Fibroblast of mammary gland (primary cell): ENCODE results near the gene CHSY3.

Experiments used
- DNase-seq: peaks from one replicate; pipeline ENCODE4 v3.0.0-alpha.2; 2010; ENCODE audit warnings: low read depth
- H3K4me3 ChIP-seq: 2 replicates; pipeline ENCODE4 v1.5.1; 2011; ENCODE audit warnings: low read depth, mild to moderate bottlenecking, low read length, moderate library complexity; ENCODE audit not compliant: control insufficient read depth
- TF ChIP-seq, protein P1 (sequence below): conservative IDR thresholded peaks from 2 replicates; pipeline ENCODE4 v1.5.1; 2011; ENCODE audit warnings: low read depth, low read length, inconsistent platforms; ENCODE audit not compliant: control insufficient read depth, insufficient read depth

Gene CHSY3

GRCh38 chr5:129904102-129904666 lies at the start of gene CHSY3:
Gene CHSY3 (plus strand): TSS chr5:129904465.
- peak; percentile 72 for DNase-seq
- peak within 1 kb of the TSS; percentile 67 for H3K4me3 ChIP-seq
- TF ChIP-seq, protein P1, sequence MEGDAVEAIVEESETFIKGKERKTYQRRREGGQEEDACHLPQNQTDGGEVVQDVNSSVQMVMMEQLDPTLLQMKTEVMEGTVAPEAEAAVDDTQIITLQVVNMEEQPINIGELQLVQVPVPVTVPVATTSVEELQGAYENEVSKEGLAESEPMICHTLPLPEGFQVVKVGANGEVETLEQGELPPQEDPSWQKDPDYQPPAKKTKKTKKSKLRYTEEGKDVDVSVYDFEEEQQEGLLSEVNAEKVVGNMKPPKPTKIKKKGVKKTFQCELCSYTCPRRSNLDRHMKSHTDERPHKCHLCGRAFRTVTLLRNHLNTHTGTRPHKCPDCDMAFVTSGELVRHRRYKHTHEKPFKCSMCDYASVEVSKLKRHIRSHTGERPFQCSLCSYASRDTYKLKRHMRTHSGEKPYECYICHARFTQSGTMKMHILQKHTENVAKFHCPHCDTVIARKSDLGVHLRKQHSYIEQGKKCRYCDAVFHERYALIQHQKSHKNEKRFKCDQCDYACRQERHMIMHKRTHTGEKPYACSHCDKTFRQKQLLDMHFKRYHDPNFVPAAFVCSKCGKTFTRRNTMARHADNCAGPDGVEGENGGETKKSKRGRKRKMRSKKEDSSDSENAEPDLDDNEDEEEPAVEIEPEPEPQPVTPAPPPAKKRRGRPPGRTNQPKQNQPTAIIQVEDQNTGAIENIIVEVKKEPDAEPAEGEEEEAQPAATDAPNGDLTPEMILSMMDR: no peak

GRCh38 chr5:129856325-129856724 lies 47.9 kb upstream of the CHSY3 start:
- no peak for DNase-seq
- H3K4me3 ChIP-seq: no peak overlapping the region
- TF ChIP-seq, protein P1: no peak

DNA sequence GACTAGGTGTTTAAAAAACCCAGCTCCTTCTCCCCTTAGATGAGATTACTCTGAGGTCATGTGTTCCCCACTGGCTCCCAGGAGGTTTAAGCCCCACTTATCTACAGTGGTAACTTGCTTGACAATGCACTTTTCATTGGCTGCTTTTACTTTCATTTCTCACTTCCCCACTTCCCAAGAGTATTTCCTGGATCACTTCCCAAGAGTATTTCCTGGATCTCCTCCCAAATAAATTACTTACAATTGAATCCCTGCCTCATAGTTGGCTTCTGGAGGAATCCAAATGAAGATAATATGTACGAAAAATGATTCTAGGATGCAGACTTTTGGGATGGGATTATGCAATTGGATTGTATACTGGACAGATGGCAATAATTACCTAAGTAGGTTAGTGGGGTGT lies 47.1 kb upstream of the CHSY3 start:
- no peak overlapping the region for H3K4me3 ChIP-seq
- TF ChIP-seq, protein P1: no peak
- peak; percentile 70 for DNase-seq

- DNase-seq: no peak
- TF ChIP-seq, protein P1: no peak
- H3K4me3 ChIP-seq: no peak overlapping the region
Measured at GRCh38 chr5:129858131-129858675, 46.1 kb upstream of the CHSY3 start.

DNA sequence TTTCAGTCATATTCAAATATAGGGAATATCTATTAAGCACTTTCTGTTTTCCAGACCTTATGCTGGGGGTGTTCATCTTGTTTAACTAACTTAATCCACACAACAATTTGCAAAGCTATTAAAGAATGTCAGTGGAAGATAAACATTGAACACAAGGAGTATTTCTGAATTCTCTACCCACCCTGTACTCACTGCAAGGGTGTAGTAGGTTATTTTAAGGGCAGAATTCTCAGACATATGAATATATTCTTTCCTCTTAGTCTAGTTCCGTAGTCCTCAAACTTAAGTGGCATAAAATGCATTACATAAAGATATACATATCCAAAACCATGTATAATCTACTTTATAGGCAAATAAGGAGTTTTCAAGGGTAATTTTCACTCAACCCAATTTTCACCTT lies 19.9 kb upstream of the CHSY3 start:
- no peak overlapping the region for H3K4me3 ChIP-seq
- no peak for DNase-seq
- TF ChIP-seq, protein P1: no peak

- peak; percentile 54 for DNase-seq
- no peak overlapping the region for H3K4me3 ChIP-seq
- TF ChIP-seq, protein P1: peak; percentile 29
Measured at GRCh38 chr5:129899454-129899853, 4.8 kb upstream of the CHSY3 start.
